Endodermal cell (in vitro differentiated cells): ENCODE measurements around the gene MTCL1. TPM values are rescaled to one million over a fixed set of nuclear protein-coding genes. Genes with fewer than 3 reads are reported as not detected.

ENCODE experiments used
- DNase-seq: peaks from one replicate; pipeline ENCODE4 v3.0.0-alpha.2; 2017
- H3K27ac ChIP-seq: 2 replicates; pipeline ENCODE4 v1.5.1; 2013; ENCODE audit warnings: mild to moderate bottlenecking, low read depth, low read length, moderate library complexity
- H3K27me3 ChIP-seq: 2 replicates; pipeline ENCODE4 v1.6.1; 2013; ENCODE audit warnings: mild to moderate bottlenecking, low read length, moderate library complexity; ENCODE audit not compliant: insufficient read depth, control insufficient read depth, poor library complexity, severe bottlenecking
- H3K36me3 ChIP-seq: 2 replicates; pipeline ENCODE4 v1.7.0; 2013; ENCODE audit warnings: mild to moderate bottlenecking, low read length, moderate library complexity; ENCODE audit not compliant: control insufficient read depth, insufficient read depth
- H3K4me1 ChIP-seq: one replicate; pipeline ENCODE4 v1.7.0; 2013; ENCODE audit warnings: low read length; ENCODE audit not compliant: control insufficient read depth, insufficient read depth
- H3K4me3 ChIP-seq: 2 replicates; pipeline ENCODE4 v1.5.1; 2013; ENCODE audit warnings: mild to moderate bottlenecking, low read length, moderate library complexity
- H3K9ac ChIP-seq: 2 replicates; pipeline ENCODE4 v1.6.1; 2013; ENCODE audit warnings: mild to moderate bottlenecking, low read length, moderate library complexity; ENCODE audit not compliant: poor library complexity, severe bottlenecking; ENCODE audit errors: extremely low read depth
- H3K9me3 ChIP-seq: 2 replicates; pipeline ENCODE4 v1.6.1; 2013; ENCODE audit warnings: mild to moderate bottlenecking, low read length, moderate library complexity; ENCODE audit not compliant: control insufficient read depth
- H3K27ac Mint-ChIP-seq: 2 replicates; pipeline ENCODE4 v1.8.0; 2020; ENCODE audit warnings: mixed read lengths
- H3K27me3 Mint-ChIP-seq: 2 replicates; pipeline ENCODE4 v1.8.0; 2021; ENCODE audit warnings: mild to moderate bottlenecking, mixed read lengths; ENCODE audit not compliant: insufficient read depth
- H3K36me3 Mint-ChIP-seq: 2 replicates; pipeline ENCODE4 v1.8.0; 2020; ENCODE audit warnings: low read depth, mixed read lengths
- H3K4me1 Mint-ChIP-seq: 2 replicates; pipeline ENCODE4 v1.8.0; 2020; ENCODE audit warnings: mixed read lengths
- H3K4me3 Mint-ChIP-seq: 2 replicates; pipeline ENCODE4 v1.8.0; 2020; ENCODE audit warnings: mild to moderate bottlenecking, moderate library complexity, mixed read lengths
- H3K9me3 Mint-ChIP-seq: 2 replicates; pipeline ENCODE4 v1.8.0; 2020; ENCODE audit warnings: mild to moderate bottlenecking, mixed read lengths
- CTCF ChIP-seq: fragments of 200-600 bp; sonication (generic); conservative IDR thresholded peaks from 2 replicates; pipeline ENCODE4 v1.5.0; 2021; ENCODE audit warnings: antibody characterized with exemption, mild to moderate bottlenecking
- WGBS, 2 experiments: methylation state at CpG; one replicate each; pipeline versions ENCODE4 v1.1.5 to v1.1.7; 2013; ENCODE audit warnings: missing lambda C conversion rate in 2 of 2, mixed read lengths in 1 of 2; ENCODE audit not compliant: insufficient coverage in 1 of 2, insufficient read length in 1 of 2; 5-methylcytosine and 5-hydroxymethylcytosine counted together
- total RNA-seq, 2 donors: library from RNA; stranded (reverse); fragmentation: NEBNext Ultra II Directional in 1 of 2; extraction: Animal tissue kit (Norgen Biotek cat#: 25700) in 1 of 2; gene quantifications; 2 replicates in 1 of 2; 3 replicates in 1 of 2; pipeline ENCODE4 v1.2.1, GENCODE V29; 2021

Gene MTCL1
- total RNA-seq, 2 donors from 2014 or later: 15.0 to 26.0 TPM

DNA sequence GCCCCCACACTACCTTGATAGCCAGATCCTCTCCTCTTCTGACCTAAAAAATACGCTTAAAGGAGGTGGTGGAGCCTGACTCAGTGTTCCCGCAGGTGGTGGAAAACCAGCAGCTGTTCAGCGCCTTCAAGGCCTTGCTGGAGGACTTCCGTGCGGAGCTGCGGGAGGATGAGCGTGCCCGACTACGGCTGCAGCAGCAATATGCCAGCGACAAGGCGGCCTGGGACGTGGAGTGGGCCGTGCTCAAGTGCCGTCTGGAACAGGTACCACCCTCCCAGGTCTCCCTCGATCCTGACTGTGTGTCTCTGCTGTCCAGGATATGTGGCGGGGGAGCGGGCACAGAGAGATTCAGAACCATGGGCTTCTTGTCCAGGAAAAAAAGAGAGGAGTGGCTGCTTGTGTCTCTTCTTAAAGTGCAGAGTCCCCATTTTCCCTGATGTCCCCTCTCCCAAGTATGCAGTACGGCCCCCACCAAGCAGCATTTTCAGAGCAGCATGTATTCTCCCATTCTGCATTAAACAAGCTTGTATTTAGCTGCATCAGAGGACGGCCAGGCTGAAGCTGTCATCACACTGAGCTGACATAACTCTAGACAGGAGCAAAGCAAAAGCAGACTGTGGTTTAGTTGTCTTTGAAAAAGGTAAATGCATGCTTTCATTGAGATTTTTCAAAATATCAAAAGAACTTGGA, 101.6 kb downstream of the MTCL1 start:
- Histone ChIP-seq H3K27me3 (peaks cover 40% of the 10 kb centered on the region), H3K4me1 (peaks cover 11% of the 10 kb centered on the region), H3K36me3 (no peaks in the 10 kb centered on the region), H3K4me3 (no peak overlapping the region), H3K9ac (no peak overlapping the region), H3K27ac (no peak overlapping the region), H3K9me3 (no peaks in the 10 kb centered on the region)
- TF ChIP-seq CTCF: no peak
- Mint-ChIP-seq H3K36me3 (peaks cover 4% of the 10 kb centered on the region), H3K9me3 (no peaks in the 10 kb centered on the region), H3K27me3 (peaks cover 6% of the 10 kb centered on the region), H3K4me1 (peaks cover 18% of the 10 kb centered on the region), H3K27ac (no peak overlapping the region), H3K4me3 (no peak overlapping the region)
- 92 to 94% methylated on average over 16 to 19 of the region's 19 CpGs for WGBS, 2 experiments
- no peak for DNase-seq

DNA sequence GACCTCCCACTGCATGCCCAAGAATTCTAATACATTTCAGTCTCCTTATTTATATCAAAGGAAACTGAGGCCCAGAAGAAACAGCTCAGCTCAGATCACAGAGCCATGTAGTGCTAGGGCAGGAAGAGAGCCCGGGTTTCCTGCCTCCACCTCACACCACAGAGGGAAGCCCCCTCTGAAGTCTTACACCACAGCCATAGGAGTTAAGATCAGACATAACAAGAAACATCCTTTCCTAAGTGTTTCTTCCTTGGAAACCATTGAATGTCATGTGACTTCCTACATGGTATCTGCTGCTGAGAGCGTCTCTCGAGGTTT, 102.1 kb downstream of the MTCL1 start:
- Histone ChIP-seq H3K4me1 (peaks cover 6% of the 10 kb centered on the region), H3K36me3 (no peaks in the 10 kb centered on the region), H3K9ac (no peak overlapping the region), H3K9me3 (no peaks in the 10 kb centered on the region), H3K4me3 (no peak overlapping the region), H3K27me3 (peaks cover 40% of the 10 kb centered on the region), H3K27ac (no peak overlapping the region)
- no peak overlapping the region for H3K4me3 Mint-ChIP-seq
- DNase-seq: no peak
- WGBS, 2 experiments: 95% methylated on average over 3 of the region's 3 CpGs; no CpG with 5 or more reads in 1 of the 2 experiments
- no peak for TF ChIP-seq CTCF
- H3K36me3 Mint-ChIP-seq: peaks cover 4% of the 10 kb centered on the region
- no peaks in the 10 kb centered on the region for H3K9me3 Mint-ChIP-seq
- H3K27ac Mint-ChIP-seq: no peak overlapping the region
- H3K27me3 Mint-ChIP-seq: peaks cover 4% of the 10 kb centered on the region
- peaks cover 13% of the 10 kb centered on the region for H3K4me1 Mint-ChIP-seq

DNA sequence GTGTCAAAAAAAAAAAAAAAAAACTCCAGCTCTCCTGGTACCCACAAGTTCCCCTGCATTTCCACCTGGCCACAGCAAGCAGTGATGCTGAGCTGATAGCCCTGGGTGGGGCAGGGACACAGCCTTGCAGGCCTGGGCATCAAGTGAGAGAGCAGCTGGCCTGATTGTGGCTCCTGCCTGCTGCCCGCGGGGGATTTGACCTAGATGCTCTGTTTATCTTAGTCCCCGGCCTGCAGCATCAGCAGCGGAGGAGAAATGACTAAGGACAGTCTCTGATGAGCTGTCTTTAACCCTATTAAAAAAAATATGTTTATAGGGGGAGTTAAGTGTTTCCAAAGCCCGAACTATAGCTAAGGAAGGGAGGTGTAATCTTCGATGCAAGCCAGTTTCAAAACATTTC, 102.6 kb downstream of the MTCL1 start:
- no peak overlapping the region for H3K9ac ChIP-seq
- Mint-ChIP-seq H3K4me1 (peaks cover 11% of the 10 kb centered on the region), H3K9me3 (no peaks in the 10 kb centered on the region), H3K36me3 (peaks cover 4% of the 10 kb centered on the region), H3K27me3 (peaks cover 4% of the 10 kb centered on the region), H3K4me3 (no peak overlapping the region), H3K27ac (no peak overlapping the region)
- WGBS, 2 experiments: 88 to 95% methylated on average over 3 to 6 of the region's 6 CpGs
- no peak overlapping the region for H3K4me3 ChIP-seq
- DNase-seq: no peak
- H3K9me3 ChIP-seq: no peaks in the 10 kb centered on the region
- peaks cover 40% of the 10 kb centered on the region for H3K27me3 ChIP-seq
- H3K27ac ChIP-seq: no peak overlapping the region
- no peak for TF ChIP-seq CTCF
- H3K36me3 ChIP-seq: no peaks in the 10 kb centered on the region
- peaks cover 5% of the 10 kb centered on the region for H3K4me1 ChIP-seq
